K562 (cell line): ENCODE measurements around the gene MRGPRE. TPM values are rescaled to one million over a fixed set of nuclear protein-coding genes. Genes with fewer than 3 reads are reported as not detected.
A peak's percentile ranks its signal among the peaks of the same experiment; 100 is the strongest.

Experiments used
- CBX2 ChIP-seq: fragments of 200-600 bp; sonication (generic); IDR thresholded peaks from one replicate; pipeline ENCODE4 v1.6.1; 2012; ENCODE audit warnings: mild to moderate bottlenecking, low read length, inconsistent platforms; ENCODE audit not compliant: insufficient read depth, poor library complexity, severe bottlenecking
- CREB3L1 ChIP-seq: fragments of 450-650 bp; IDR thresholded peaks from 2 replicates; pipeline ENCODE4 v1.6.1; 2014; ENCODE audit warnings: low read depth, mild to moderate bottlenecking, moderate library complexity, borderline replicate concordance
- EHMT2 ChIP-seq: fragments of 450-650 bp; IDR thresholded peaks from 2 replicates; pipeline ENCODE4 v1.6.1; 2018; ENCODE audit warnings: antibody characterized with exemption
- EP300 ChIP-seq: IDR thresholded peaks from 2 replicates; pipeline ENCODE4 v1.6.1; 2012; ENCODE audit warnings: low read length, improper control_type of control experiment
- GATAD2B ChIP-seq: fragments of 450-650 bp; IDR thresholded peaks from 2 replicates; pipeline ENCODE4 v1.6.1; 2017; ENCODE audit warnings: mild to moderate bottlenecking, borderline replicate concordance
- HINFP ChIP-seq: fragments of 450-650 bp; conservative IDR thresholded peaks from 2 replicates; pipeline ENCODE4 v1.6.1; 2016; ENCODE audit warnings: missing genetic modification characterization, low read depth, mild to moderate bottlenecking, control low read depth, missing compliant biosample characterization
- HOMEZ ChIP-seq: fragments of 250-450 bp; sonication (Bioruptor Pico); IDR thresholded peaks from 2 replicates; pipeline ENCODE4 v1.4.0; 2020; ENCODE audit warnings: mild to moderate bottlenecking, moderate library complexity
- KLF13 ChIP-seq: fragments of 450-650 bp; IDR thresholded peaks from 2 replicates; pipeline ENCODE4 v1.6.1; 2016; ENCODE audit warnings: missing genetic modification characterization, low read depth, mild to moderate bottlenecking, missing compliant biosample characterization, moderate library complexity, borderline replicate concordance
- KLF6 ChIP-seq: fragments of 250-450 bp; sonication (Bioruptor Pico); IDR thresholded peaks from 2 replicates; pipeline ENCODE4 v1.4.0; 2020; ENCODE audit warnings: mild to moderate bottlenecking, moderate library complexity, borderline replicate concordance
- MNT ChIP-seq, 2 experiments: fragments of 450-650 bp; conservative IDR thresholded peaks; 2 replicates each; pipeline ENCODE4 v1.6.1; 2017; ENCODE audit warnings: mild to moderate bottlenecking in 2 of 2, moderate library complexity in 2 of 2
- NONO ChIP-seq, 2 experiments: fragments of 200-400 bp in 1 of 2; fragments of 450-650 bp in 1 of 2; formaldehyde crosslinking in 1 of 2; IDR thresholded peaks; 2 replicates each; pipeline ENCODE4 v1.6.1; 2017; ENCODE audit warnings: low read depth in 2 of 2, mild to moderate bottlenecking in 2 of 2, moderate library complexity in 2 of 2, low read length in 1 of 2
- TAL1 ChIP-seq: fragments of 450-650 bp; IDR thresholded peaks from 2 replicates; pipeline ENCODE4 v1.6.1; 2016; ENCODE audit warnings: mild to moderate bottlenecking
- U2AF2 ChIP-seq: fragments of 200-400 bp; formaldehyde crosslinking; optimal IDR thresholded peaks from 2 replicates; pipeline ENCODE3; 2017; ENCODE audit warnings: low read depth, mild to moderate bottlenecking, low read length
- ZBED1 ChIP-seq: IDR thresholded peaks from 2 replicates; pipeline ENCODE4 v1.6.1; 2014
- polyA plus RNA-seq, 8 experiments: library from polyadenylated mRNA; depleted of rRNA in 4 of 8; stranded (reverse) in 5 of 8; unstranded in 3 of 8; fragments of >200 nt; fragmentation: Nextera tagmentation in 2 of 8; fragmentation: Illumina TruSeq in 1 of 8; extraction: Ambion mirVana in 2 of 8; extraction: Trizol in 1 of 8; gene quantifications; 2 replicates each; pipeline versions ENCODE4 v1.2.1 to v1.2.3, GENCODE V29; 2011 to 2014; ENCODE audit warnings: inconsistent platforms in 1 of 8, missing spikeins in 1 of 8
- total RNA-seq, 7 experiments: library from RNA; depleted of rRNA in 6 of 7; stranded (reverse); fragments of >200 nt in 6 of 7; fragmentation: Illumina TruSeq in 2 of 7; extraction: Trizol in 2 of 7; gene quantifications; 2 replicates each; pipeline versions ENCODE4 v1.2.1 to v1.2.3, GENCODE V29; 2011 to 2021; ENCODE audit warnings: low replicate concordance in 1 of 7
- TF ChIP-seq, protein P1 (sequence below): fragments of 450-650 bp; IDR thresholded peaks from one replicate; pipeline ENCODE4 v1.6.1; 2018; ENCODE audit warnings: mild to moderate bottlenecking, moderate library complexity; ENCODE audit not compliant: partially characterized antibody
- TF ChIP-seq, protein P2 (sequence below): IDR thresholded peaks from 2 replicates; pipeline ENCODE4 v1.6.1; 2011; ENCODE audit warnings: borderline replicate concordance, low read depth, mild to moderate bottlenecking, moderate library complexity, low read length; ENCODE audit not compliant: insufficient read depth, poor library complexity, severe bottlenecking

MRGPRE gene
- total and polyA plus RNA-seq, 9 of the 15 experiments (the other 6 are each of a cell fraction or from before 2014, with no cell fraction given) = not detected

DNA sequence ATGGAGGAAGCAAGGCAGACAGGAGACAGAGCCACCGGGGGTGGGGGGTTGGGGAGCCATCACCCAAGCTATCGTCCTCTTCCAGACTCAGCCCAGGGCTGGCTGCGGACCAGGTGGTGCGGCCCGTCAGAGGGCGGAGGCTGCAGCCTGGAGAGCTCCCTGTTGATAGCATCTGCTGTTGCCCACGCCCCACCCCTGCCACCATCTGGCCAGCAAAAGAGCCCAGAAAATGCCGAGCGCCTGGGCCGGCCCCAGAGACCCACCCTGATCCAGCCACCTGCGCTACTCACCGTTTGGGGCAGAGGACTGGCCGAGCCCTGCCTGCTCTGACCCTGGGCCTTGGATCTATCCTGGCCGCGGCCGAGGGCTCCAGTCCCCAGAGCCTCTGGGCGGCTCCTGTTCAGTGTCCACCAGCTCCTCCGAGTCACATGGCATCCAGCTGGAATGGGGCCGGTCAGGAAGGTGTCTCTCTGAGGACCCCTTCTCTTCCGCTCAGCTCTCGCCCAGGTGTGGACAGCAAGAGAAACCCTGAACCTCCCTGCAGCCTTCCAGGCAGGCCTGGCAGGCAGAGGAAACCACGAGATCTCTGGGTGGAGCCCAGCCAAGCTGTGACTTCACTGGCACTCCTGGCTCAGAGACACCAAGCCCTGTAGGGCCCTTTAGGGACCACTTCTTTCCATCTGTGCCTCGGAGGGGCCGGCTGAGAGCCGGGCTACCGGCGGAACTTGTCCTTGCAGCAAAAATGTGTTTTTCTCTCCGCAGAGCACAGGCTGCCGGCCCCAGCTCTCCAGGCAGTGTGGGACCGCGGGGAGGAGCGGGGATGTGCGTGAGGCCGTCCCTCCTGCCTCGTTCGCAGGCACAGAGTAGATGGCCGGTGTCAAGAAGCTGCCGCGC lies at the start of gene MRGPRE (continued):
- TF ChIP-seq MNT (conservative IDR thresholded peaks at IDR 0.05) (no peak), CREB3L1 (no peak), KLF13 (tag) (no peak), NONO (IDR thresholded peaks at IDR 0.05; ENCODE audit: low read depth in 2 of 2, low read length in 1 of 2) (no peak), U2AF2 (no peak), EHMT2 (no peak), CBX2 (no peak), EP300 (peak; percentile 52; the same call in 1 of the 2 replicates), TAL1 (peak; percentile 82), HOMEZ (CRISPR knock-in tag) (no peak), HINFP (tag) (peak; percentile 41; the same call in 1 of the 2 replicates), ZBED1 (no peak), KLF6 (CRISPR knock-in tag) (no peak), GATAD2B (no peak; the same call in 1 of the 2 replicates)
- TF ChIP-seq, protein P1, sequence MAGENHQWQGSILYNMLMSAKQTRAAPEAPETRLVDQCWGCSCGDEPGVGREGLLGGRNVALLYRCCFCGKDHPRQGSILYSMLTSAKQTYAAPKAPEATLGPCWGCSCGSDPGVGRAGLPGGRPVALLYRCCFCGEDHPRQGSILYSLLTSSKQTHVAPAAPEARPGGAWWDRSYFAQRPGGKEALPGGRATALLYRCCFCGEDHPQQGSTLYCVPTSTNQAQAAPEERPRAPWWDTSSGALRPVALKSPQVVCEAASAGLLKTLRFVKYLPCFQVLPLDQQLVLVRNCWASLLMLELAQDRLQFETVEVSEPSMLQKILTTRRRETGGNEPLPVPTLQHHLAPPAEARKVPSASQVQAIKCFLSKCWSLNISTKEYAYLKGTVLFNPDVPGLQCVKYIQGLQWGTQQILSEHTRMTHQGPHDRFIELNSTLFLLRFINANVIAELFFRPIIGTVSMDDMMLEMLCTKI = no peak
- TF ChIP-seq, protein P2, sequence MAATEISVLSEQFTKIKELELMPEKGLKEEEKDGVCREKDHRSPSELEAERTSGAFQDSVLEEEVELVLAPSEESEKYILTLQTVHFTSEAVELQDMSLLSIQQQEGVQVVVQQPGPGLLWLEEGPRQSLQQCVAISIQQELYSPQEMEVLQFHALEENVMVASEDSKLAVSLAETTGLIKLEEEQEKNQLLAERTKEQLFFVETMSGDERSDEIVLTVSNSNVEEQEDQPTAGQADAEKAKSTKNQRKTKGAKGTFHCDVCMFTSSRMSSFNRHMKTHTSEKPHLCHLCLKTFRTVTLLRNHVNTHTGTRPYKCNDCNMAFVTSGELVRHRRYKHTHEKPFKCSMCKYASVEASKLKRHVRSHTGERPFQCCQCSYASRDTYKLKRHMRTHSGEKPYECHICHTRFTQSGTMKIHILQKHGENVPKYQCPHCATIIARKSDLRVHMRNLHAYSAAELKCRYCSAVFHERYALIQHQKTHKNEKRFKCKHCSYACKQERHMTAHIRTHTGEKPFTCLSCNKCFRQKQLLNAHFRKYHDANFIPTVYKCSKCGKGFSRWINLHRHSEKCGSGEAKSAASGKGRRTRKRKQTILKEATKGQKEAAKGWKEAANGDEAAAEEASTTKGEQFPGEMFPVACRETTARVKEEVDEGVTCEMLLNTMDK = no peak
